Right cardiac atrium (tissue), 5 donors: Measurements from ENCODE around the gene SCMH1. TPM values are rescaled to one million over a fixed set of nuclear protein-coding genes. Genes with fewer than 3 reads are reported as not detected.

Experiments
- ATAC-seq, 2 donors: fragments of 200-7000 bp; cut with Tn5 transposase; one replicate each; pipeline versions ENCODE4 v1.8.0 to v1.9.1; 2020; ENCODE audit warnings: moderate library complexity in 2 of 2, mild to moderate bottlenecking in 1 of 2
- DNase-seq, 3 donors: peaks; one replicate each; pipeline ENCODE4 v3.0.0-alpha.2; 2020
- H3K27ac ChIP-seq: one replicate; pipeline ENCODE4 v1.5.1; 2013; ENCODE audit warnings: mild to moderate bottlenecking, low read length, control low read depth, moderate library complexity
- H3K27me3 ChIP-seq: one replicate; pipeline ENCODE4 v1.6.1; 2013; ENCODE audit not compliant: control insufficient read depth, insufficient read depth
- H3K4me1 ChIP-seq: one replicate; pipeline ENCODE4 v1.6.1; 2013; ENCODE audit warnings: low read length; ENCODE audit not compliant: control insufficient read depth, insufficient read depth
- H3K4me3 ChIP-seq: one replicate; pipeline ENCODE4 v1.5.1; 2013; ENCODE audit warnings: low read length, control low read depth
- H3K9me3 ChIP-seq: one replicate; pipeline ENCODE4 v1.6.1; 2013; ENCODE audit warnings: low read length; ENCODE audit not compliant: control insufficient read depth
- WGBS: extraction: QIAGEN DNeasy Blood & Tissue Kit; methylation state at CpG from one replicate; pipeline ENCODE4 v1.1.7; 2013; 5-methylcytosine and 5-hydroxymethylcytosine counted together
- intact Hi-C, 4 donors: fragments of 100-400 bp; cut with DNase I; formaldehyde crosslinking; loops; one replicate each; pipeline versions ENCODE4 v1.11.0 to v1.14.0; 2022 to 2023
- polyA plus RNA-seq: library from polyadenylated mRNA; stranded (reverse); fragments of 200-250 nt; gene quantifications from one replicate; pipeline ENCODE4 v1.2.3, GENCODE V29; 2013
- total RNA-seq, 4 donors: library from RNA; stranded (reverse); fragmentation: NEBNext Ultra II Directional; extraction: Animal tissue kit (Norgen Biotek cat#: 25700); gene quantifications; one replicate each; pipeline ENCODE4 v1.2.1, GENCODE V29; 2021
- donor health status: healthy with polysubstance abuse.
- donor health status: DM: no; HTN: yes; CAD: no.
- donor health status: DM: no; HTN: no; CAD: no.
- donor health status: DM: no; HTN: yes; CAD: no; lungs with severe emphysema.
- donor health status: DM: yes; HTN: yes; CAD: no.

The SCMH1 gene
- total and polyA plus RNA-seq, 5 donors: 42.6 to 66.5 (median 54.5) TPM

- DNase-seq (no peak), ATAC-seq (no peak)
- Histone ChIP-seq H3K27ac (no peak overlapping the region), H3K27me3 (no peaks in the 10 kb centered on the region), H3K4me1 (peaks cover 10% of the 10 kb centered on the region), H3K4me3 (no peak overlapping the region), H3K9me3 (no peaks in the 10 kb centered on the region)
- intact Hi-C loops: no loop called here
- 68% methylated on average over 2 of the region's 2 CpGs for WGBS
Observed at GRCh38 chr1:41024953-41025352, 217.2 kb downstream of the SCMH1 start.

GRCh38 chr1:41023279-41023990, 218.7 kb downstream of the SCMH1 start:
- DNase-seq: no peak
- Histone ChIP-seq H3K4me3 (no peak overlapping the region), H3K9me3 (no peaks in the 10 kb centered on the region), H3K4me1 (peaks cover 10% of the 10 kb centered on the region), H3K27me3 (no peaks in the 10 kb centered on the region), H3K27ac (no peak overlapping the region)
- ATAC-seq: no peak
- WGBS: 92% methylated on average over 5 of the region's 5 CpGs
- intact Hi-C loops: no loop called here

- intact Hi-C loops: no loop called here
- no peak for DNase-seq
- no peak overlapping the region for H3K4me3 ChIP-seq
- no peak for ATAC-seq
- WGBS: 90% methylated on average over 10 of the region's 10 CpGs
- no peaks in the 10 kb centered on the region for H3K27me3 ChIP-seq
- H3K4me1 ChIP-seq: peaks cover 10% of the 10 kb centered on the region
- H3K27ac ChIP-seq: no peak overlapping the region
- no peaks in the 10 kb centered on the region for H3K9me3 ChIP-seq
Observed at GRCh38 chr1:41022424-41022823, 219.7 kb downstream of the SCMH1 start.

- H3K4me3 ChIP-seq: no peak within 1 kb of the TSS
- DNase-seq (peak; percentile 65 to 83 (median 77)), ATAC-seq (peak; percentile 43 to 71)
- H3K4me1 ChIP-seq: peaks cover 10% of the 10 kb centered on the region
- 46% methylated on average over 12 of the region's 12 CpGs for WGBS
- intact Hi-C loops: no loop called here
- H3K27me3 ChIP-seq: no peaks in the 10 kb centered on the region
- no peaks in the 10 kb centered on the region for H3K9me3 ChIP-seq
- no peak within 1 kb of the TSS for H3K27ac ChIP-seq
Observed at GRCh38 chr1:41021526-41022308, 220.4 kb downstream of the SCMH1 start, which contains the start of gene SLFNL1. Gene SLFNL1 (minus strand): TSS chr1:41021725. CDS start chr1:41020660, 1,065 bp downstream.

- intact Hi-C loops: no loop called here
- DNase-seq (no peak), ATAC-seq (no peak)
- Histone ChIP-seq H3K4me3 (no peak overlapping the region), H3K9me3 (no peaks in the 10 kb centered on the region), H3K27me3 (no peaks in the 10 kb centered on the region), H3K27ac (no peak overlapping the region), H3K4me1 (peaks cover 10% of the 10 kb centered on the region)
- 78% methylated on average over 3 of the region's 3 CpGs for WGBS
Observed at GRCh38 chr1:41020654-41021053, 221.5 kb downstream of the SCMH1 start.

- no peak for ATAC-seq
- intact Hi-C loops: no loop called here
- no peaks in the 10 kb centered on the region for H3K9me3 ChIP-seq
- DNase-seq: peak in 1 of 3 donors; percentile 54
- H3K27me3 ChIP-seq: no peaks in the 10 kb centered on the region
- no peak overlapping the region for H3K4me3 ChIP-seq
- no peak overlapping the region for H3K27ac ChIP-seq
- H3K4me1 ChIP-seq: peaks cover 10% of the 10 kb centered on the region
- WGBS: 94% methylated on average over 17 of the region's 17 CpGs
Observed at GRCh38 chr1:41020109-41020576, 222.0 kb downstream of the SCMH1 start.

GRCh38 chr1:41019353-41019745, 222.8 kb downstream of the SCMH1 start:
- WGBS: 54% methylated on average over 2 of the region's 2 CpGs
- no peak for ATAC-seq

GRCh38 chr1:41018018-41018410, 224.1 kb downstream of the SCMH1 start:
- Histone ChIP-seq H3K4me3 (no peak overlapping the region), H3K27me3 (no peaks in the 10 kb centered on the region), H3K27ac (no peak overlapping the region), H3K4me1 (peaks cover 10% of the 10 kb centered on the region), H3K9me3 (no peaks in the 10 kb centered on the region)
- ATAC-seq (no peak), DNase-seq (no peak)
- intact Hi-C loops: no loop called here
- 90% methylated on average over 8 of the region's 8 CpGs for WGBS

More at GRCh38 chr1:41019353-41019745, 222.8 kb downstream of the SCMH1 start:
- H3K27ac ChIP-seq: no peak overlapping the region
- no peak overlapping the region for H3K4me3 ChIP-seq
- no peaks in the 10 kb centered on the region for H3K27me3 ChIP-seq
- H3K4me1 ChIP-seq: peaks cover 10% of the 10 kb centered on the region
- no peak for DNase-seq
- intact Hi-C loops: no loop called here
- H3K9me3 ChIP-seq: no peaks in the 10 kb centered on the region

GRCh38 chr1:41017141-41018017, 224.7 kb downstream of the SCMH1 start:
- H3K9me3 ChIP-seq: no peaks in the 10 kb centered on the region
- 95% methylated on average over 44 of the region's 44 CpGs for WGBS
- no peaks in the 10 kb centered on the region for H3K27me3 ChIP-seq
- DNase-seq: peak in 1 of 3 donors; percentile 52
- no peak overlapping the region for H3K4me3 ChIP-seq
- peaks cover 8% of the 10 kb centered on the region for H3K4me1 ChIP-seq
- H3K27ac ChIP-seq: no peak overlapping the region
- no peak for ATAC-seq
- intact Hi-C loops: no loop called here

- Histone ChIP-seq H3K9me3 (no peaks in the 10 kb centered on the region), H3K27ac (no peak overlapping the region), H3K27me3 (no peaks in the 10 kb centered on the region), H3K4me3 (no peak overlapping the region), H3K4me1 (no peaks in the 10 kb centered on the region)
- ATAC-seq (no peak), DNase-seq (no peak)
- intact Hi-C loops: no loop called here
- WGBS: 77% methylated on average over 13 of the region's 13 CpGs
Observed at GRCh38 chr1:41015897-41016470, 226.1 kb downstream of the SCMH1 start.
